Natural killer cell (primary cell): ENCODE results near the gene HOXC12. TPM values are rescaled to one million over a fixed set of nuclear protein-coding genes. Genes with fewer than 3 reads are reported as not detected.
A peak's percentile ranks its signal among the peaks of the same experiment; 100 is the strongest.

Experiments used
- ATAC-seq, 3 donors: fragments of 150-1000 bp in 2 of 3; fragments of 200-7000 bp in 1 of 3; cut with Tn5 transposase; 1 replicate in 1 of 3; 2 replicates in 2 of 3; pipeline ENCODE4 v1.10.0; 2021; ENCODE audit warnings: mild to moderate bottlenecking in 2 of 3, moderate library complexity in 2 of 3
- DNase-seq, 2 donors: peaks; one replicate each; pipeline versions ENCODE4 v3.0.0 to v3.0.0-alpha.2; 2013 to 2021; ENCODE audit warnings: mixed read lengths in 1 of 2
- H3K27ac ChIP-seq: one replicate; pipeline ENCODE4 v1.5.1; 2013; ENCODE audit warnings: mild to moderate bottlenecking, low read length
- H3K27me3 ChIP-seq: one replicate; pipeline ENCODE4 v1.6.1; 2013; ENCODE audit warnings: low read length; ENCODE audit not compliant: control insufficient read depth, insufficient read depth
- H3K36me3 ChIP-seq: one replicate; pipeline ENCODE4 v1.6.1; 2013; ENCODE audit warnings: low read length; ENCODE audit not compliant: control insufficient read depth, insufficient read depth
- H3K4me1 ChIP-seq: one replicate; pipeline ENCODE4 v1.6.1; 2013; ENCODE audit warnings: low read length; ENCODE audit not compliant: control insufficient read depth, insufficient read depth
- H3K4me3 ChIP-seq: one replicate; pipeline ENCODE4 v1.5.1; 2013; ENCODE audit warnings: low read length
- H3K9me3 ChIP-seq: one replicate; pipeline ENCODE4 v1.6.1; 2013; ENCODE audit warnings: low read length; ENCODE audit not compliant: control insufficient read depth, insufficient read depth
- H3K27ac Mint-ChIP-seq, 2 donors: one replicate each; pipeline ENCODE4 v1.8.0; 2022; ENCODE audit warnings: mild to moderate bottlenecking in 2 of 2, mixed read lengths in 2 of 2, moderate library complexity in 1 of 2
- H3K27me3 Mint-ChIP-seq, 2 donors: one replicate each; pipeline ENCODE4 v1.8.0; 2022; ENCODE audit warnings: low read depth in 2 of 2, mixed read lengths in 2 of 2
- H3K36me3 Mint-ChIP-seq: one replicate; pipeline ENCODE4 v1.8.0; 2022; ENCODE audit warnings: mixed read lengths
- H3K4me1 Mint-ChIP-seq, 2 donors: one replicate each; pipeline ENCODE4 v1.8.0; 2022; ENCODE audit warnings: mixed read lengths in 2 of 2
- H3K4me3 Mint-ChIP-seq: one replicate; pipeline ENCODE4 v1.8.0; 2022; ENCODE audit warnings: mild to moderate bottlenecking, moderate library complexity, mixed read lengths
- H3K9me3 Mint-ChIP-seq, 2 donors: one replicate each; pipeline ENCODE4 v1.8.0; 2022; ENCODE audit warnings: mixed read lengths in 2 of 2
- WGBS: methylation state at CpG from one replicate; pipeline ENCODE4 v1.1.7; 2013; ENCODE audit warnings: missing lambda C conversion rate; ENCODE audit not compliant: insufficient coverage; 5-methylcytosine and 5-hydroxymethylcytosine counted together
- intact Hi-C: fragments of 100-400 bp; cut with micrococcal nuclease; formaldehyde crosslinking; loops from one replicate; pipeline ENCODE4 v1.14.2; 2022
- total RNA-seq, 4 donors: library from RNA; stranded (reverse); fragments of 120-200 nt in 1 of 4; gene quantifications; one replicate each; pipeline versions ENCODE4 v1.2.3 to v1.2.4, GENCODE V29; 2013 to 2022
- TF ChIP-seq, protein P1 (sequence below): fragments of 200-600 bp; IDR thresholded peaks from one replicate; pipeline ENCODE4 v1.8.0; 2022; ENCODE audit warnings: antibody characterized with exemption

The HOXC12 gene
- total RNA-seq, 3 donors from 2014 or later (not counting 1 experiment from before 2014, with no cell fraction given), result not detected

DNA sequence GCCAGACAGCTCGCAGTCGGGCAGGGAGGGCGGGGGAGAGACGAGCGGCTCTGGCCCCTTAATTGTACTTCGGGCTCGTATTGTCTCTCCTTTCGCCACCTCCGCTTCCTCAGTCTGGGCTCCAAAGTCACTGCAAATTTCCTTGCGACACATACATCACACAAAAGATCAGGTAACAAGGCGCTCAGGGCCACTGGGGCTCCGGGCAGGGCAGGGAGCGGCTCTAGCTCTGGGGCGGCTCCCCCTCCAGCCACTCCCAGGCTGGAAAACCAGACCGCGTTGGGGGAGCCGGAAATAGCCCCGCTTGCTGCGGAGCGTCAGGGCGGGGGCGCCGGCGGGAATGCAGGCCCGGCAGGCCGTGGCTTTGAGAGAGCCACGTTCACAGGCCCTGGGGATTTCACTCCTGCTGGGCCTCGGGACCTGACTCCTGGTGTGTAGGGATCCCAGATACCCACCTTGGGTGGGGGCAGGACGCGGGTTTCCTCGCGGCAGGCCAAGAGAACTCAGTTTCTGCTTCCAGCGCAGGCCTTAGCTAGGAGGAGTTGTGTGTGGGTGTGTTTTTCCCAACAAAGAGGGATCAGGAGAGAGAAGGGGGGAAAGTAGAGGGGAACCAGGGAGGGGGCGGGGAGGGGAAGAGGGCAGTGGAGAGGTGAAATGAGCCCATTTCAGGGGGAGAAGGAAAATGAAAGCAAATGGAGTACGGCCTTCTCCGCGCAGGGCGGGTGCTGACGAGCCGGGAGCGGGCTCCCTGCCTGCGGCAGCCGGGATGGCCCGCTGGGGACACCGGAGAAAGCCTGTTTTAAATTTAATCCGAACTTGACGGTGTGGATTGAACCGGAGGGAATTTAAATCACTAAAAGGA is 40.9 kb downstream of the HOXC12 start:
- peak in 1 of 2 donors; percentile 60 for DNase-seq
- peak; percentile 50 to 65 (median 53) for ATAC-seq
- Mint-ChIP-seq H3K27me3 (peaks cover 74 to 89% of the 10 kb centered on the region in 2 donors), H3K36me3 (no peaks in the 10 kb centered on the region), H3K4me1 (peaks cover 46 to 47% of the 10 kb centered on the region in 2 donors), H3K4me3 (peak overlapping the region; percentile 91), H3K9me3 (no peaks in the 10 kb centered on the region), H3K27ac (peak overlapping the region in 1 of 2 donors; percentile 81)
- Histone ChIP-seq H3K27me3 (peaks cover 92% of the 10 kb centered on the region), H3K4me1 (peaks cover 49% of the 10 kb centered on the region), H3K27ac (no peak overlapping the region), H3K4me3 (peak overlapping the region; percentile 43), H3K9me3 (peaks cover 3% of the 10 kb centered on the region), H3K36me3 (no peaks in the 10 kb centered on the region)
- 2% methylated on average over 48 of the region's 48 CpGs for WGBS
- TF ChIP-seq, protein P1, sequence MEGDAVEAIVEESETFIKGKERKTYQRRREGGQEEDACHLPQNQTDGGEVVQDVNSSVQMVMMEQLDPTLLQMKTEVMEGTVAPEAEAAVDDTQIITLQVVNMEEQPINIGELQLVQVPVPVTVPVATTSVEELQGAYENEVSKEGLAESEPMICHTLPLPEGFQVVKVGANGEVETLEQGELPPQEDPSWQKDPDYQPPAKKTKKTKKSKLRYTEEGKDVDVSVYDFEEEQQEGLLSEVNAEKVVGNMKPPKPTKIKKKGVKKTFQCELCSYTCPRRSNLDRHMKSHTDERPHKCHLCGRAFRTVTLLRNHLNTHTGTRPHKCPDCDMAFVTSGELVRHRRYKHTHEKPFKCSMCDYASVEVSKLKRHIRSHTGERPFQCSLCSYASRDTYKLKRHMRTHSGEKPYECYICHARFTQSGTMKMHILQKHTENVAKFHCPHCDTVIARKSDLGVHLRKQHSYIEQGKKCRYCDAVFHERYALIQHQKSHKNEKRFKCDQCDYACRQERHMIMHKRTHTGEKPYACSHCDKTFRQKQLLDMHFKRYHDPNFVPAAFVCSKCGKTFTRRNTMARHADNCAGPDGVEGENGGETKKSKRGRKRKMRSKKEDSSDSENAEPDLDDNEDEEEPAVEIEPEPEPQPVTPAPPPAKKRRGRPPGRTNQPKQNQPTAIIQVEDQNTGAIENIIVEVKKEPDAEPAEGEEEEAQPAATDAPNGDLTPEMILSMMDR, result no peak
- intact Hi-C loops, result loop anchor here (5.0 kb wide), 2 partner anchors 37 to 38 kb away; partner anchors contain the start of gene HOXC5

GRCh38 chr12:53996240-53997203 is 41.8 kb downstream of the HOXC12 start:
- intact Hi-C loops, result loop anchor here (5.0 kb wide), 2 partner anchors 36 to 39 kb away; partner anchors contain the start of gene HOXC5

DNA sequence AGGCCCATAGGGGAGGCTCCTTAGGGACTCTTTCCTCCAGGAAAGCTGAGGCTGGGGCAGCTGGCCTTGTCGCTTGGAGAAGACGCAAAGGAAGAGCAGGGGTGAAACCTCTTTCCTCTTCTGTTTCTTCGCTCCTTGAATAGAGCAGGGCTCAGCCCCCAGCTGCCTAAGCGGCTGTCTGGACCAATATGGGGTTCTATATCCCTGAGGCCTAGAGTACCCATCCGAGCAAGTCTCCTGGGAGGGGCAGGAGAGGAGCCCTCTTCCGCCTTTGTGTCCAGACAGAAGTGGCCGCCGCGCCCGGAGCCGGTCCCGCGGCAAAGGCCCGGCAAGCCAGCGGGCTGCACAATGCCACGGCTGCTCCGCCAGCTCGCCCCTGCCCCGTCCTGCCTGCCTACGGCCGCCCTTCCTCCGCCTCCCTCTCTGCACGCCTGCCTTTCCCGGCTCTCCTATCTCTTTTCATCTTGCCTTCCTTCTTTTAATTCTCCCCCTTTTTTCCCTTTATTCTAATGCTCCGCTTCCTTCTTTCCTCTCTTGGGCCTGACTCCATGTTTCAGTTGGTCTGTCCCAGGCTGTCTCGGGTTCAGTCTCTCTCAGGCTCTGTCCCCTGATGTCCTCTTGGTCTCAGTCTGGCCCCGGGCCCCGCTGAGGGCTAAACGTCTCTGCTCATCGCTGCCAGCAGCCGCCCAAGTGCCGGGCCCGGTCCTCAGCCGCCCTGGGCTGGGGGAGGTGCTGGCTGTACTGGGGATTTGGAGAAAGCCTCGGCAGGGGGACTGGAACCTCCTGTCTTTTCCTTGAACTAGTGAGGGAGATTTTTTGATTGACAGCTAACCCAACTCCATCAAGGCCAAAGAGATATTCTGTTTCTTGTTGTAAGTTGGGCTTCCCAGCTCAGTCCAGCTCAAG is 42.8 kb downstream of the HOXC12 start:
- H3K36me3 ChIP-seq, result no peaks in the 10 kb centered on the region
- intact Hi-C loops, result loop anchor here (5.0 kb wide), 2 partner anchors 35 to 40 kb away; partner anchors contain the start of gene HOXC5
- H3K27me3 ChIP-seq, result peaks cover 94% of the 10 kb centered on the region
- Mint-ChIP-seq H3K9me3 (no peaks in the 10 kb centered on the region), H3K27me3 (peaks cover 76 to 89% of the 10 kb centered on the region in 2 donors), H3K4me3 (peak overlapping the region; percentile 21), H3K4me1 (peaks cover 46 to 47% of the 10 kb centered on the region in 2 donors), H3K27ac (no peak overlapping the region), H3K36me3 (no peaks in the 10 kb centered on the region)
- H3K27ac ChIP-seq, result no peak overlapping the region
- peaks cover 51% of the 10 kb centered on the region for H3K4me1 ChIP-seq
- TF ChIP-seq, protein P1, result no peak
- no peak for DNase-seq
- H3K9me3 ChIP-seq, result peaks cover 3% of the 10 kb centered on the region
- H3K4me3 ChIP-seq, result no peak overlapping the region
- WGBS, result 10% methylated on average over 35 of the region's 35 CpGs
- ATAC-seq, result no peak

More at GRCh38 chr12:53996240-53997203, 41.8 kb downstream of the HOXC12 start:
- DNase-seq, result no peak
- peak overlapping the region; percentile 43 for H3K4me3 ChIP-seq
- H3K9me3 ChIP-seq, result peaks cover 3% of the 10 kb centered on the region
- H3K4me1 ChIP-seq, result peaks cover 51% of the 10 kb centered on the region
- TF ChIP-seq, protein P1, result no peak
- H3K36me3 ChIP-seq, result no peaks in the 10 kb centered on the region
- H3K27ac ChIP-seq, result no peak overlapping the region
- Mint-ChIP-seq H3K4me1 (peaks cover 46 to 47% of the 10 kb centered on the region in 2 donors), H3K27me3 (peaks cover 76 to 91% of the 10 kb centered on the region in 2 donors), H3K9me3 (no peaks in the 10 kb centered on the region), H3K27ac (peak overlapping the region in 1 of 2 donors; percentile 81), H3K36me3 (no peaks in the 10 kb centered on the region), H3K4me3 (peak overlapping the region; percentile 91)
- peaks cover 93% of the 10 kb centered on the region for H3K27me3 ChIP-seq
- 21% methylated on average over 25 of the region's 29 CpGs for WGBS
- no peak for ATAC-seq
